HepG2 (cell line): ENCODE results near the gene SLC35B3. TPM values are rescaled to one million over a fixed set of nuclear protein-coding genes. Genes with fewer than 3 reads are reported as not detected.

Experiments
- CAMTA2 ChIP-seq: sonication (generic); formaldehyde crosslinking; IDR thresholded peaks from 2 replicates; pipeline ENCODE4 v1.4.0; 2020; ENCODE audit warnings: mild to moderate bottlenecking, missing genetic modification reagents, borderline replicate concordance
- CEBPB ChIP-seq: IDR thresholded peaks from 2 replicates; pipeline ENCODE4 v1.6.1; 2011; ENCODE audit warnings: low read depth, low read length, improper control_type of control experiment, borderline replicate concordance
- EEA1 ChIP-seq: sonication (generic); formaldehyde crosslinking; IDR thresholded peaks from 2 replicates; pipeline ENCODE4 v1.5.1; 2020; ENCODE audit warnings: mild to moderate bottlenecking, missing genetic modification reagents, borderline replicate concordance
- ETS1 ChIP-seq: sonication (generic); formaldehyde crosslinking; IDR thresholded peaks from 2 replicates; pipeline ENCODE4 v1.4.0; 2020; ENCODE audit warnings: missing genetic modification reagents
- FOXA3 ChIP-seq: IDR thresholded peaks from 2 replicates; pipeline ENCODE4 v1.6.1; 2016; ENCODE audit warnings: missing genetic modification reagents, missing compliant biosample characterization
- HMGA1 ChIP-seq: sonication (generic); formaldehyde crosslinking; conservative IDR thresholded peaks from 2 replicates; pipeline ENCODE4 v1.4.0; 2020; ENCODE audit warnings: missing genetic modification reagents
- ISL2 ChIP-seq: sonication (generic); formaldehyde crosslinking; IDR thresholded peaks from 2 replicates; pipeline ENCODE4 v1.5.0; 2020; ENCODE audit warnings: missing genetic modification reagents
- MBD4 ChIP-seq: IDR thresholded peaks from 2 replicates; pipeline ENCODE4 v1.6.1; 2012; ENCODE audit warnings: low read length, inconsistent platforms, borderline replicate concordance
- MNT ChIP-seq: fragments of 450-650 bp; IDR thresholded peaks from 2 replicates; pipeline ENCODE4 v1.6.1; 2016
- PCBP1 ChIP-seq: fragments of 200-400 bp; formaldehyde crosslinking; IDR thresholded peaks from 2 replicates; pipeline ENCODE4 v1.6.1; 2017; ENCODE audit warnings: mild to moderate bottlenecking, low read depth, low read length, borderline replicate concordance
- PRDM10 ChIP-seq: sonication (generic); formaldehyde crosslinking; IDR thresholded peaks from 2 replicates; pipeline ENCODE4 v1.4.0; 2020; ENCODE audit warnings: low read depth, missing genetic modification reagents
- SOX13 ChIP-seq, 3 experiments: fragments of 450-650 bp in 1 of 3; sonication (generic) in 1 of 3; formaldehyde crosslinking in 1 of 3; IDR thresholded peaks in 2 of 3; conservative IDR thresholded peaks in 1 of 3; 2 replicates each; pipeline versions ENCODE4 v1.5.0 to v1.6.1; 2016 to 2020; ENCODE audit warnings: antibody characterized with exemption in 1 of 3, mild to moderate bottlenecking in 1 of 3, missing compliant biosample characterization in 1 of 3, missing genetic modification reagents in 1 of 3, moderate library complexity in 1 of 3
- TSC22D2 ChIP-seq: sonication (generic); formaldehyde crosslinking; IDR thresholded peaks from 2 replicates; pipeline ENCODE4 v1.5.1; 2020; ENCODE audit warnings: missing genetic modification reagents, mild to moderate bottlenecking, borderline replicate concordance
- XBP1 ChIP-seq: sonication (generic); formaldehyde crosslinking; IDR thresholded peaks from 2 replicates; pipeline ENCODE4 v1.5.0; 2020; ENCODE audit warnings: missing genetic modification reagents
- ZFP36 ChIP-seq: fragments of 150-350 bp; IDR thresholded peaks from 2 replicates; pipeline ENCODE4 v1.6.1; 2018; ENCODE audit warnings: borderline replicate concordance, low read length, low read depth; ENCODE audit not compliant: partially characterized antibody
- ZFY ChIP-seq: sonication (generic); formaldehyde crosslinking; IDR thresholded peaks from 2 replicates; pipeline ENCODE4 v1.4.0; 2020; ENCODE audit warnings: missing genetic modification reagents
- ZNF225 ChIP-seq: sonication (generic); formaldehyde crosslinking; IDR thresholded peaks from 2 replicates; pipeline ENCODE4 v1.4.0; 2020; ENCODE audit warnings: mild to moderate bottlenecking, missing genetic modification reagents
- ZNF263 ChIP-seq: sonication (generic); formaldehyde crosslinking; IDR thresholded peaks from 2 replicates; pipeline ENCODE4 v1.4.0; 2020; ENCODE audit warnings: missing genetic modification reagents
- ZNF503 ChIP-seq: sonication (generic); formaldehyde crosslinking; IDR thresholded peaks from 2 replicates; pipeline ENCODE4 v1.4.0; 2020; ENCODE audit warnings: missing genetic modification reagents
- ZNF841 ChIP-seq: sonication (generic); formaldehyde crosslinking; IDR thresholded peaks from 2 replicates; pipeline ENCODE4 v1.8.1; 2023; ENCODE audit warnings: missing genetic modification reagents, borderline replicate concordance
- polyA plus RNA-seq, 8 experiments: library from polyadenylated mRNA; depleted of rRNA in 3 of 8; stranded (reverse) in 7 of 8; unstranded in 1 of 8; fragments of >200 nt; fragmentation: Illumina TruSeq in 4 of 8; extraction: Trizol in 4 of 8; gene quantifications; 2 replicates each; pipeline versions ENCODE4 v1.2.1 to v1.2.3, GENCODE V29; 2011 to 2016; ENCODE audit warnings: low read depth in 4 of 8, missing spikeins in 1 of 8, mixed read lengths in 1 of 8; ENCODE audit not compliant: insufficient read depth in 1 of 8
- total RNA-seq, 5 experiments: library from RNA; depleted of rRNA; stranded (reverse); fragments of >200 nt; fragmentation: Illumina TruSeq; extraction: Trizol; gene quantifications; 2 replicates each; pipeline ENCODE4 v1.2.3, GENCODE V29; 2016; ENCODE audit warnings: low read depth in 1 of 5

The SLC35B3 gene
- total and polyA plus RNA-seq, 2 of the 13 experiments (the other 11 are each of a cell fraction or from before 2014, with no cell fraction given): 8.7 to 13.5 TPM

GRCh38 chr6:8435093-8435844, at the start of gene SLC35B3 (continued):
- TF ChIP-seq SOX13 (IDR thresholded peaks at IDR 0.05): no peak
- peak in 1 of 2 experiments; percentile 48; a peak in 2 of 4 replicates for TF ChIP-seq SOX13 (CRISPR knock-in tag; conservative IDR thresholded peaks at IDR 0.05 in 1 of 2, IDR thresholded peaks at IDR 0.05 in 1 of 2)
- peak; percentile 46; the same call in 1 of the 2 replicates for TF ChIP-seq PRDM10 (CRISPR knock-in tag)
- TF ChIP-seq ZFP36: no peak
- TF ChIP-seq ZNF503: 0 out of 2 replicates have a peak, but pooled peaks have one; percentile 33
- no peak for TF ChIP-seq ZNF841 (CRISPR knock-in tag)
- no peak for TF ChIP-seq XBP1 (CRISPR knock-in tag)
- TF ChIP-seq ZNF225 (CRISPR knock-in tag): peak; percentile 87; the same call in 1 of the 2 replicates
- peak; percentile 72; the same call in 1 of the 2 replicates for TF ChIP-seq ZNF263 (CRISPR knock-in tag)
- TF ChIP-seq EEA1 (CRISPR knock-in tag): 0 out of 2 replicates have a peak, but pooled peaks have one; percentile 38
- TF ChIP-seq HMGA1 (CRISPR knock-in tag): no peak
- TF ChIP-seq ZFY (CRISPR knock-in tag): peak; percentile 99
- TF ChIP-seq ISL2 (CRISPR knock-in tag): peak; percentile 48; the same call in 1 of the 2 replicates
- peak; percentile 87; the same call in 1 of the 2 replicates for TF ChIP-seq TSC22D2 (CRISPR knock-in tag)
- peak; percentile 39; the same call in 1 of the 2 replicates for TF ChIP-seq FOXA3 (CRISPR knock-in tag)
- TF ChIP-seq PCBP1: peak; percentile 88; the same call in 1 of the 2 replicates
- peak; percentile 97; the same call in 1 of the 2 replicates for TF ChIP-seq CAMTA2 (CRISPR knock-in tag)
- TF ChIP-seq CEBPB: no peak
- no peak for TF ChIP-seq MNT
- TF ChIP-seq ETS1 (CRISPR knock-in tag): 0 out of 2 replicates have a peak, but pooled peaks have one; percentile 46
- no peak for TF ChIP-seq MBD4
